IMR-90 (cell line): Measurements from ENCODE around the gene PLD1. TPM values are rescaled to one million over a fixed set of nuclear protein-coding genes. Genes with fewer than 3 reads are reported as not detected.

Experiments
- ATAC-seq: fragments of 200-7000 bp; cut with Tn5 transposase; 2 replicates; pipeline ENCODE4 v1.9.1; 2020; ENCODE audit warnings: low read depth, mild to moderate bottlenecking, moderate library complexity
- BruUV-seq: library from RNA; stranded (reverse); fragments of 400-500 nt; replicated peaks from 2 replicates; lab custom pipeline; 2021; lab: Mats Ljungman, UMichigan
- CTCF ChIA-PET: fragments of 300-600 bp; formaldehyde crosslinking; extraction: SDS; loops from one replicate; lab custom pipeline; 2021; ENCODE audit warnings: antibody characterized with exemption; lab: Yijun Ruan, JAX
- POLR2A ChIA-PET: fragments of 300-600 bp; sonication (Branson Sonifier 250); formaldehyde crosslinking; loops from one replicate; lab custom pipeline; 2022; ENCODE audit warnings: antibody characterized with exemption; ENCODE audit not compliant: unreplicated experiment; lab: Charles Lee
- DNase-seq: peaks from one replicate; pipeline ENCODE4 v3.0.0; 2013
- H2AFZ ChIP-seq: replicated peaks from 2 replicates; pipeline ENCODE3; 2013; ENCODE audit warnings: low read length, mild to moderate bottlenecking; ENCODE audit not compliant: poor library complexity
- H2AK5ac ChIP-seq: 2 replicates; pipeline ENCODE4 v1.6.1; 2013; ENCODE audit warnings: low read depth, low read length, inconsistent platforms
- H2AK9ac ChIP-seq: replicated peaks from 2 replicates; pipeline ENCODE3; 2013; ENCODE audit warnings: mild to moderate bottlenecking, low read depth, low read length, moderate library complexity; ENCODE audit not compliant: poor library complexity
- H2BK120ac ChIP-seq: 2 replicates; pipeline ENCODE4 v1.6.1; 2013; ENCODE audit warnings: low read depth, low read length, inconsistent platforms
- H2BK15ac ChIP-seq: 3 replicates; pipeline ENCODE4 v1.6.1; 2013; ENCODE audit warnings: low read depth, low read length, inconsistent platforms
- H2BK20ac ChIP-seq: 2 replicates; pipeline ENCODE4 v1.6.1; 2013; ENCODE audit warnings: low read depth, mild to moderate bottlenecking, inconsistent platforms, low read length, moderate library complexity
- H2BK5ac ChIP-seq: 2 replicates; pipeline ENCODE4 v1.6.1; 2013; ENCODE audit warnings: mild to moderate bottlenecking, low read depth, low read length, inconsistent platforms; ENCODE audit not compliant: poor library complexity, severe bottlenecking
- H3K14ac ChIP-seq: replicated peaks from 2 replicates; pipeline ENCODE4 v1.6.1; 2013; ENCODE audit warnings: low read depth, low read length, inconsistent platforms
- H3K18ac ChIP-seq: 2 replicates; pipeline ENCODE4 v1.6.1; 2013; ENCODE audit warnings: low read depth, low read length, control low read depth
- H3K23ac ChIP-seq: 2 replicates; pipeline ENCODE4 v1.6.1; 2013; ENCODE audit warnings: low read depth, low read length, inconsistent platforms
- H3K27ac ChIP-seq: 2 replicates; pipeline ENCODE4 v1.5.1; 2013; ENCODE audit warnings: mild to moderate bottlenecking, control low read depth, low read length; ENCODE audit not compliant: insufficient read depth
- H3K27me3 ChIP-seq: 2 replicates; pipeline ENCODE4 v1.6.1; 2013; ENCODE audit warnings: low read length; ENCODE audit not compliant: control insufficient read depth, insufficient read depth
- H3K36me3 ChIP-seq: 2 replicates; pipeline ENCODE4 v1.6.1; 2013; ENCODE audit warnings: low read length, mixed read lengths; ENCODE audit not compliant: control insufficient read depth, insufficient read depth
- H3K4ac ChIP-seq: 2 replicates; pipeline ENCODE4 v1.6.1; 2013; ENCODE audit warnings: low read depth, low read length, inconsistent platforms
- H3K4me1 ChIP-seq: 2 replicates; pipeline ENCODE4 v1.6.1; 2013; ENCODE audit warnings: low read length, mixed read lengths; ENCODE audit not compliant: control insufficient read depth, insufficient read depth
- H3K4me2 ChIP-seq: 2 replicates; pipeline ENCODE4 v1.6.1; 2013; ENCODE audit warnings: low read depth, mild to moderate bottlenecking, control low read depth, low read length, moderate library complexity
- H3K4me3 ChIP-seq: 2 replicates; pipeline ENCODE4 v1.5.1; 2013; ENCODE audit warnings: low read depth, mild to moderate bottlenecking, control low read depth, low read length, moderate library complexity; ENCODE audit not compliant: insufficient read depth
- H3K56ac ChIP-seq: 2 replicates; pipeline ENCODE4 v1.6.1; 2013; ENCODE audit warnings: low read length, inconsistent platforms; ENCODE audit not compliant: insufficient read depth; ENCODE audit errors: extremely low read depth
- H3K79me1 ChIP-seq, 2 experiments: 2 replicates each; pipeline ENCODE4 v1.6.1; 2013; ENCODE audit warnings: low read length in 2 of 2, inconsistent platforms in 1 of 2, low read depth in 1 of 2
- H3K9ac ChIP-seq: 2 replicates; pipeline ENCODE4 v1.6.1; 2013; ENCODE audit warnings: low read depth, low read length, control low read depth
- H3K9me1 ChIP-seq: 2 replicates; pipeline ENCODE4 v1.6.1; 2013; ENCODE audit warnings: low read length, inconsistent platforms; ENCODE audit not compliant: insufficient read depth
- H3K9me3 ChIP-seq: 2 replicates; pipeline ENCODE4 v1.6.1; 2013; ENCODE audit warnings: low read length; ENCODE audit not compliant: control insufficient read depth, insufficient read depth
- H4K20me1 ChIP-seq: 2 replicates; pipeline ENCODE4 v1.6.1; 2013; ENCODE audit warnings: low read length, inconsistent platforms; ENCODE audit not compliant: insufficient read depth
- H4K5ac ChIP-seq: 2 replicates; pipeline ENCODE4 v1.6.1; 2013; ENCODE audit warnings: mild to moderate bottlenecking, low read depth, low read length, control low read depth
- H4K8ac ChIP-seq, 2 experiments: 2 replicates each; pipeline ENCODE4 v1.6.1; 2013; ENCODE audit warnings: low read depth in 2 of 2, low read length in 2 of 2, control low read depth in 1 of 2, inconsistent platforms in 1 of 2
- H4K91ac ChIP-seq: 2 replicates; pipeline ENCODE4 v1.6.1; 2013; ENCODE audit warnings: low read depth, low read length, inconsistent platforms; ENCODE audit not compliant: insufficient read depth
- BHLHE40 ChIP-seq: fragments of 150-350 bp; IDR thresholded peaks from 2 replicates; pipeline ENCODE4 v1.6.1; 2016; ENCODE audit warnings: mild to moderate bottlenecking, low read depth, low read length
- CEBPB ChIP-seq: IDR thresholded peaks from 2 replicates; pipeline ENCODE4 v1.6.1; 2012; ENCODE audit warnings: low read depth, low read length, improper control_type of control experiment
- FOS ChIP-seq: fragments of 150-350 bp; IDR thresholded peaks from 2 replicates; pipeline ENCODE4 v1.6.1; 2016; ENCODE audit warnings: low read depth, low read length
- MAFK ChIP-seq: IDR thresholded peaks from 2 replicates; pipeline ENCODE4 v1.6.1; 2012; ENCODE audit warnings: low read depth, low read length, improper control_type of control experiment
- NFE2L2 ChIP-seq: fragments of 150-350 bp; IDR thresholded peaks from 2 replicates; pipeline ENCODE4 v1.6.1; 2016; ENCODE audit warnings: low read depth, mild to moderate bottlenecking, low read length
- RAD21 ChIP-seq: IDR thresholded peaks from 2 replicates; pipeline ENCODE4 v1.6.1; 2012; ENCODE audit warnings: low read length, improper control_type of control experiment
- RCOR1 ChIP-seq: IDR thresholded peaks from 2 replicates; pipeline ENCODE4 v1.6.1; 2012; ENCODE audit warnings: mild to moderate bottlenecking, low read length, improper control_type of control experiment; ENCODE audit not compliant: insufficient replicate concordance
- SMC3 ChIP-seq: fragments of 150-350 bp; IDR thresholded peaks from 2 replicates; pipeline ENCODE4 v1.6.1; 2016; ENCODE audit warnings: low read depth, mild to moderate bottlenecking, antibody characterized with exemption, low read length, moderate library complexity
- WGBS, 2 experiments: methylation state at CpG; one replicate each; pipeline versions ENCODE4 v1.1.5 to v1.1.7; 2013; ENCODE audit warnings: missing lambda C conversion rate in 2 of 2; ENCODE audit not compliant: insufficient read length in 1 of 2; ENCODE audit errors: extremely low coverage in 2 of 2; 5-methylcytosine and 5-hydroxymethylcytosine counted together
- dilution Hi-C: fragments of 300-500 bp; cut with HindIII; formaldehyde crosslinking; loops from one replicate; pipeline ENCODE4 v1.14.3; 2018; ENCODE audit warnings: low sequenced_read_pairs; ENCODE audit not compliant: unreplicated experiment
- in situ Hi-C: fragments of 300-500 bp; cut with MboI; formaldehyde crosslinking; loops from 3 replicates; pipeline ENCODE4 v1.14.3; 2019; ENCODE audit warnings: low sequenced_read_pairs, inconsistent platforms, mixed read lengths
- intact Hi-C: fragments of 100-400 bp; cut with micrococcal nuclease; formaldehyde crosslinking; loops from 2 replicates; pipeline ENCODE4 v1.10.0; 2022
- polyA plus RNA-seq, 3 experiments: library from polyadenylated mRNA; depleted of rRNA; stranded (reverse); fragments of >200 nt; gene quantifications; 2 replicates each; pipeline ENCODE4 v1.2.3, GENCODE V29; 2012; ENCODE audit warnings: low replicate concordance in 1 of 3
- total RNA-seq: library from RNA; depleted of rRNA; stranded (reverse); fragments of >200 nt; gene quantifications from 2 replicates; pipeline ENCODE4 v1.2.3, GENCODE V29; 2012

Gene PLD1
- total and polyA plus RNA-seq, 2 of the 4 experiments (the other 2 are of a cell fraction) = 3.3 to 9.7 TPM

DNA sequence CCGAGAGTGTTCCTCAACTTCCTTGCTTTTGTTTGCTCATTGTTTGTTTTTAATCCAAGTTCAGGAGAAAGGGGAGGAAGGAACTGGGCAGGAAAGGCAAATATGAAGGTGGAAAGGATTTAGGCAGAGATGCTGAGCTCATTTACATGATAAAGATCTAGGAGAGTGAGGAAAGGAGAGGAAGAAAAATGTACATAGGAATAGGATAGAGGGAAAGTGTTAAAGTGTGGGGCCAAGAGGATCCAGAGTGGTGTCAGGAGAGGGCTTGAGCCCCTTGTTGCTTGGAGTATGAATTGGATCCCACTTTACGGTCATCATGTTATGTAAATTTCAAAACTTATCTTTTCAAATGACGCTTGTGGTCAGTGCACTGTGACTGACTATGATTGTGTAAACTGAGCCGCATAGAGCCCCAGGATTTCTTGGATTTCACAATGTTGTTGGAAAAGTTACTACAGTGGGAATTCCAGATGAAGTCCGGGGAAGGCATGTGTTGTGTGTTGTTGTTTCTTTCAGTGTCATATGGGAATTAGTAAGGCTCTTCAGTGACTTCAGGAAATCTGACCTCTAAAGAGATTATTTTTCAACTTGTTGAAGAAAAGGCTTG is 15.0 kb upstream of the PLD1 start (continued):
- TF ChIP-seq SMC3 = peak; percentile 21; the same call in 1 of the 2 replicates

DNA sequence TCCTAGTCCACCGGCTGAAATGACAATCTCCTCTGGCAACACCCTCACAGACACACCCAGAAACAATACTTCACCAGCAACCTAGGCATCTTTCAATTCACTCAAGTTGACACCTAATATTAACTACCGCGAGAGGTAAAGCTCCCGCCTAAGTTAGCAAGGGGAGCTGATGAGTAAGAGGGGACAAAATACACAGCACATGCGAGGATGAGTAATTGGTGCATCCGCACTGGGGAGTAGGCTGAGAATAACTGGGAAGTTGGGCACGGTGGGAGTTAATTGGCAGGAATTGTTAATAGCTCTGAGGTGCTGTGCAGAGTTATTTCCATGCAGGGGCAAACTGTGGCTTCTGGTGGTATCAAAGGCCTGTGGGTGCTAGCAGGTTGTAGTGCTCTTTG is 14.5 kb upstream of the PLD1 start:
- Histone ChIP-seq H3K79me1 (no peaks in the 10 kb centered on the region), H2BK120ac (peak overlapping the region; percentile 44; the same call in 1 of the 2 replicates), H3K4ac (peak overlapping the region; percentile 19), H4K20me1 (no peaks in the 10 kb centered on the region), H3K9me1 (peaks cover 4% of the 10 kb centered on the region; the same call in 1 of the 2 replicates), H3K27me3 (no peaks in the 10 kb centered on the region), H3K23ac (no peak overlapping the region), H3K27ac (peak overlapping the region; percentile 57), H2AK9ac (no peak overlapping the region), H4K5ac (no peak overlapping the region; the same call in 1 of the 2 replicates), H3K9me3 (no peaks in the 10 kb centered on the region), H3K56ac (no peak overlapping the region), H2AFZ (no peak overlapping the region), H3K14ac (peak overlapping the region; percentile 24; the same call in 1 of the 2 replicates), H3K18ac (peak overlapping the region; percentile 25), H3K36me3 (no peaks in the 10 kb centered on the region), H3K4me2 (no peak overlapping the region), H2BK20ac (peak overlapping the region; percentile 28; the same call in 1 of the 2 replicates), H2BK15ac (no peak overlapping the region), H2BK5ac (peak overlapping the region; percentile 31), H2AK5ac (peak overlapping the region; percentile 6; the same call in 1 of the 2 replicates), H4K91ac (no peak overlapping the region; the same call in none of the 2 replicates), H4K8ac (peak overlapping the region in 1 of 2 experiments; percentile 28; a peak in 3 of 4 replicates), H3K4me3 (no peak overlapping the region), H3K4me1 (peaks cover 14% of the 10 kb centered on the region), H3K9ac (no peak overlapping the region)
- in situ Hi-C loops (no loop called here), dilution Hi-C loops (no loop called here), intact Hi-C loops (no loop called here)
- ChIA-PET POLR2A (no interaction called here), CTCF (no interaction called here)
- ATAC-seq (no peak; the same call in 1 of the 2 replicates), DNase-seq (peak; percentile 56)
- no TSS peak for BruUV-seq
- TF ChIP-seq FOS (0 out of 2 replicates have a peak, but pooled peaks have one; percentile 18), BHLHE40 (peak; percentile 66), RAD21 (no peak), MAFK (no peak), RCOR1 (no peak), NFE2L2 (no peak), CEBPB (no peak)
- 59% methylated on average over 3 of the region's 7 CpGs; no CpG with 5 or more reads in 1 of the 2 experiments for WGBS, 2 experiments
